LNCaP clone FGC (cell line): Measurements from ENCODE around the gene OR10C1.
A peak's percentile ranks its signal among the peaks of the same experiment; 100 is the strongest.

Experiments used
- DNase-seq: peaks from one replicate; pipeline ENCODE4 v3.0.0-alpha.2; 2011; ENCODE audit warnings: low read depth
- H3K4me3 ChIP-seq: 2 replicates; pipeline ENCODE4 v1.5.1; 2011; ENCODE audit warnings: mild to moderate bottlenecking, low read depth, low read length, control low read depth
- CTCF ChIP-seq: IDR thresholded peaks from 2 replicates; pipeline ENCODE4 v1.5.1; 2012; ENCODE audit warnings: mild to moderate bottlenecking; ENCODE audit not compliant: control insufficient read depth, insufficient read depth; ENCODE audit errors: extremely low read depth

The OR10C1 gene

GRCh38 chr6:29466241-29466640, 27.1 kb downstream of the OR10C1 start:
- DNase-seq = no peak
- TF ChIP-seq CTCF = no peak
- no peak overlapping the region for H3K4me3 ChIP-seq

- TF ChIP-seq CTCF = no peak
- DNase-seq = no peak
- no peak overlapping the region for H3K4me3 ChIP-seq
Measured at GRCh38 chr6:29474996-29475395, 35.9 kb downstream of the OR10C1 start.

- DNase-seq = no peak
- TF ChIP-seq CTCF = no peak
- H3K4me3 ChIP-seq = no peak overlapping the region
Measured at GRCh38 chr6:29477923-29478450, 38.9 kb downstream of the OR10C1 start.

- no peak overlapping the region for H3K4me3 ChIP-seq
- DNase-seq = no peak
- no peak for TF ChIP-seq CTCF
Measured at GRCh38 chr6:29478740-29479139, 39.6 kb downstream of the OR10C1 start.

- TF ChIP-seq CTCF = no peak
- no peak for DNase-seq
- no peak overlapping the region for H3K4me3 ChIP-seq
Measured at GRCh38 chr6:29479560-29479959, 40.5 kb downstream of the OR10C1 start.

GRCh38 chr6:29483186-29483585, 44.1 kb downstream of the OR10C1 start:
- DNase-seq = no peak
- no peak for TF ChIP-seq CTCF
- H3K4me3 ChIP-seq = no peak overlapping the region

- peak; percentile 4 for DNase-seq
- TF ChIP-seq CTCF = no peak
Measured at GRCh38 chr6:29483735-29484134, 44.6 kb downstream of the OR10C1 start.

More at GRCh38 chr6:29483735-29484134, 44.6 kb downstream of the OR10C1 start:
- H3K4me3 ChIP-seq = no peak overlapping the region
